ENCODE data around the gene MYCL. TPM values are rescaled to one million over a fixed set of nuclear protein-coding genes. Genes with fewer than 3 reads are reported as not detected.

MYCL gene
- total RNA-seq, 1 experiment from 2014 or later: 18.4 TPM

- Histone ChIP-seq H2BK15ac (ENCODE audit: low read depth, low read length) (no peak overlapping the region), H3K23me2 (ENCODE audit: insufficient read length, low read depth, low read length, poor library complexity, severe bottlenecking) (no peaks in the 10 kb centered on the region), H2AK5ac (ENCODE audit: insufficient read length, low read length) (no peak overlapping the region), H3K79me2 (ENCODE audit: insufficient read depth, low read length) (no peaks in the 10 kb centered on the region), H3K4ac (ENCODE audit: low read depth, low read length) (no peak overlapping the region), H2BK120ac (ENCODE audit: low read depth, low read length, poor library complexity, severe bottlenecking) (no peak overlapping the region), H3K9ac (ENCODE audit: extremely low read depth, insufficient read length, low read length) (no peak overlapping the region), H2BK12ac (ENCODE audit: insufficient read length, low read depth, low read length) (no peak overlapping the region), H3K79me1 (ENCODE audit: insufficient read depth, low read depth, low read length, poor library complexity, severe bottlenecking) (no peaks in the 10 kb centered on the region), H3K9me3 (ENCODE audit: control insufficient read depth, low read depth, low read length) (no peaks in the 10 kb centered on the region), H3K4me1 (ENCODE audit: insufficient read depth, low read length) (peaks cover 2% of the 10 kb centered on the region; the same call in 1 of the 2 replicates), H4K91ac (ENCODE audit: insufficient read length, low read depth, low read length) (no peak overlapping the region), H3K18ac (ENCODE audit: insufficient read length, low read depth, low read length) (no peak overlapping the region), H2BK20ac (ENCODE audit: low read depth, low read length, poor library complexity, severe bottlenecking) (no peak overlapping the region), H3K4me2 (ENCODE audit: insufficient read depth, insufficient read length, low read length) (no peak overlapping the region), H3K56ac (ENCODE audit: insufficient read length, low read depth, low read length) (no peak overlapping the region), H4K5ac (ENCODE audit: insufficient read length, low read depth, low read length) (no peak overlapping the region), H3K27me3 (ENCODE audit: insufficient read depth, low read length) (no peaks in the 10 kb centered on the region; the same call in 1 of the 2 replicates), H2AFZ (ENCODE audit: low read length) (no peak overlapping the region), H3K23ac (ENCODE audit: insufficient read length, low read depth, low read length) (no peak overlapping the region), H2BK5ac (ENCODE audit: insufficient read length, low read length) (no peak overlapping the region), H3T11ph (ENCODE audit: low read length) (no peak overlapping the region), H4K8ac (replicated peaks; ENCODE audit: insufficient read length, low read depth, low read length) (no peak overlapping the region), H3K27ac (ENCODE audit: insufficient read length, low read depth, low read length) (no peak overlapping the region), H3K14ac (ENCODE audit: insufficient read depth, low read length) (no peak overlapping the region), H4K20me1 (ENCODE audit: control insufficient read depth, insufficient read depth, insufficient read length) (no peaks in the 10 kb centered on the region)
- TF ChIP-seq CTCF (conservative IDR thresholded peaks at IDR 0.05): no peak
- Mint-ChIP-seq H3K4me3 (no peak overlapping the region), H3K27me3 (ENCODE audit: low read depth) (peaks cover 34% of the 10 kb centered on the region), H3K36me3 (ENCODE audit: insufficient read depth in 1 of 3, low read depth in 3 of 3) (peaks cover 0 to 4% (median 2%) of the 10 kb centered on the region in 3 experiments; a peak in 2 of 7 replicates), H3K4me1 (peaks cover 14 to 18% of the 10 kb centered on the region in 2 experiments), H3K9me3 (peaks cover 3 to 6% of the 10 kb centered on the region in 2 experiments; a peak in 1 of 5 replicates), H3K27ac (no peak overlapping the region)
- WGBS (ENCODE audit: extremely low coverage, insufficient read length, low lambda C conversion rate): no CpG with 5 or more reads among the region's 2 CpGs
- no peak for DNase-seq
Measured at GRCh38 chr1:39949891-39950290, 48.2 kb upstream of the MYCL start.
